HG02943 (cell line): ENCODE results near the gene PPM1K.

Experiments used
- ATAC-seq: cut with Tn5 transposase; IDR thresholded peaks from one replicate; pipeline ENCODE4 v1.9.1; 2021; ENCODE audit warnings: mild to moderate bottlenecking, low read depth, moderate library complexity; ENCODE audit not compliant: unreplicated experiment

PPM1K gene

GRCh38 chr4:88223516-88223915, 60.8 kb downstream of the PPM1K start:
- no peak for ATAC-seq

GRCh38 chr4:88219099-88219498, 65.3 kb downstream of the PPM1K start:
- ATAC-seq = no peak

GRCh38 chr4:88217169-88217568, 67.2 kb downstream of the PPM1K start:
- no peak for ATAC-seq

- no peak for ATAC-seq
Observed at GRCh38 chr4:88216395-88216794, 68.0 kb downstream of the PPM1K start.

GRCh38 chr4:88215351-88215750, 69.0 kb downstream of the PPM1K start:
- ATAC-seq = no peak

GRCh38 chr4:88212253-88212561, 72.2 kb downstream of the PPM1K start:
- ATAC-seq = no peak

- peak; percentile 60 for ATAC-seq
Observed at GRCh38 chr4:88211473-88212252, 72.7 kb downstream of the PPM1K start.

- no peak for ATAC-seq
Observed at GRCh38 chr4:88208156-88208555, 76.2 kb downstream of the PPM1K start.
